GM12878 (cell line): ENCODE data around the gene SWT1.

Experiments used
- CTCF ChIP-seq, 3 experiments: IDR thresholded peaks in 2 of 3; conservative IDR thresholded peaks in 1 of 3; 2 replicates each; pipeline ENCODE4 v1.5.1; 2011; ENCODE audit warnings: low read depth in 3 of 3, low read length in 3 of 3, mild to moderate bottlenecking in 3 of 3, control low read depth in 2 of 3, moderate library complexity in 2 of 3, inconsistent platforms in 1 of 3, mixed read lengths in 1 of 3; ENCODE audit not compliant: control insufficient read depth in 2 of 3, insufficient read depth in 1 of 3; ENCODE audit errors: extremely low read depth in 1 of 3
- EP300 ChIP-seq, 2 experiments: fragments of 150-350 bp in 1 of 2; IDR thresholded peaks; 2 replicates each; pipeline ENCODE4 v1.6.1; 2011 to 2012; ENCODE audit warnings: low read depth in 2 of 2, low read length in 2 of 2, borderline replicate concordance in 1 of 2, improper control_type of control experiment in 1 of 2, inconsistent platforms in 1 of 2; ENCODE audit not compliant: control insufficient read depth in 1 of 2
- HSF1 ChIP-seq: fragments of 150-350 bp; IDR thresholded peaks from 2 replicates; pipeline ENCODE4 v1.6.1; 2014; ENCODE audit warnings: mild to moderate bottlenecking, low read depth, low read length
- POLR2A ChIP-seq: IDR thresholded peaks from 2 replicates; pipeline ENCODE4 v1.6.1; 2011; ENCODE audit warnings: low read depth, mild to moderate bottlenecking, low read length
- USF1 ChIP-seq: IDR thresholded peaks from 2 replicates; pipeline ENCODE4 v1.6.1; 2011; ENCODE audit warnings: borderline replicate concordance, low read depth, mild to moderate bottlenecking, moderate library complexity, mixed read lengths, low read length; ENCODE audit not compliant: insufficient read depth; ENCODE audit errors: extremely low read length

- TF ChIP-seq CTCF (IDR thresholded peaks at IDR 0.05 in 2 of 3, conservative IDR thresholded peaks at IDR 0.05 in 1 of 3; ENCODE audit: control insufficient read depth in 2 of 3, extremely low read depth in 1 of 3, insufficient read depth in 1 of 3, low read depth in 3 of 3, low read length in 3 of 3) (no peak), HSF1 (no peak), USF1 (no peak), EP300 (IDR thresholded peaks at IDR 0.05; ENCODE audit: borderline replicate concordance in 1 of 2, control insufficient read depth in 1 of 2, low read depth in 2 of 2, low read length in 2 of 2) (no peak), POLR2A (no peak)
Measured at GRCh38 chr1:185292237-185292636, 135.3 kb downstream of the SWT1 start.
